ENCODE data around the gene UNC80. TPM values are rescaled to one million over a fixed set of nuclear protein-coding genes. Genes with fewer than 3 reads are reported as not detected.

The UNC80 gene
- total RNA-seq, 1 experiment from 2014 or later = 0.03 TPM

DNA sequence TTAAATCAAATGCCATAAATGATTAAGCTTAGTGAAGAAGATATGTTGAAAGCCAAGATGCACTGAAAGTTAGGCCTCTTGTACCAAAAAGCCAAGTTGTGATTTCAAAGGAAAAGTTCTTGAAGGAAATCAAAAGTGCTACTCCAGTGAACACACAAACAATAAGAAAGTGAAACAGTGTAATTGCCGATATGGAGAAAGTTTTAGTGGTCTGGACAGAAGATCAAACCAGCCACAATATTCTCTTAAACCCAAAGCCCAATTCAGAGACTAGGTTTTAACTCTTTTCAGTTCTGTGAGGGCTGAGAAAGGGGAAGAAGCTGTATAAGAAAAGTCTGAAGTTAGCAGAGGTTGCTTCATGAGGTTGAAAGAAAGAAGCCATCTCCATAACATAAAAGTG lies 129.0 kb downstream of the UNC80 start:
- in situ Hi-C loops (cut with HindIII; ENCODE audit: low pct_unique_long_range_greater_than_20kb, low sequenced_read_pairs) = no loop called here

DNA sequence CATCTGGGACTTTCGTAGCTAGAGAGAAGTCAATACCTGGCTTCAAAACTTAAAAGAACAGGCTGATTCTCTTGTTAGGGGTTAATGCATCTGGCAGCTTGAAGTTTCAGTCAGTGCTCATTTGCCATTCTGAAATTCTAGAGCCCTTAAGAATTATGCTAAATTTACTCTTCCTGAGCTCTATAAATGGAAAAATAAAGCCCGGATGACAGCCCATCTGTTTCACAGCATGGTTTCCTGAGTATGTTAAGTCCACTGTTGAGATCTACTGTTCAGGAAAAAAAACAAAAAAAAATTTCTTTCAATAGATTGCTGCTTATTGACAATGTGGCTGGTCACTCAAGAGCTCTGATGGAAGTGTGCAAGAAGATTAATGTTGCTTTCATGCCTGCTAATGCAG lies 129.5 kb downstream of the UNC80 start:
- in situ Hi-C loops (cut with HindIII; ENCODE audit: low pct_unique_long_range_greater_than_20kb, low sequenced_read_pairs) = no loop called here

More for the DNA sequence above, 129.0 kb downstream of the UNC80 start:
- no peak for DNase-seq (ENCODE audit: low read depth)

DNA sequence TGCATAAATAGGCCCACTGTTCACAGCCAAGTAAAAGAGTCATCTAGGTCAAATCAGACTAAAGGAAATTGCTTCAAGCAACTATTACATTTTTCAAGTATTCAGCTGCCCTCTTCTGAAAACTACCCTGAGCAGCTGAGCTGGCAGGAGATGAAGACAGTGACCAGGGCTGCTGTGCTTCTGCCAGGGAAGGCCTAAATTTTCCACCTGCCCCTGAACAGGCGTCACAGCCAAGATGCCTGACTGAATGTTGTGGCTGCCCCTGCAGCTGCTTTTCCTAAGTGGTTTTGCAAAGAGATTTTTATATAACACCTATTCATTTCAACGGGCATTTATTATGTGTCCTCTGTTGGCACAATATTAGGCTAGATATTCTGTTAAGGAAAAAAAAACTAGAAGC lies 134.1 kb downstream of the UNC80 start:
- no peak for DNase-seq (ENCODE audit: low read depth)
- in situ Hi-C loops (cut with HindIII; ENCODE audit: low pct_unique_long_range_greater_than_20kb, low sequenced_read_pairs) = no loop called here

More for the DNA sequence above, 129.5 kb downstream of the UNC80 start:
- DNase-seq (ENCODE audit: low read depth) = no peak

DNA sequence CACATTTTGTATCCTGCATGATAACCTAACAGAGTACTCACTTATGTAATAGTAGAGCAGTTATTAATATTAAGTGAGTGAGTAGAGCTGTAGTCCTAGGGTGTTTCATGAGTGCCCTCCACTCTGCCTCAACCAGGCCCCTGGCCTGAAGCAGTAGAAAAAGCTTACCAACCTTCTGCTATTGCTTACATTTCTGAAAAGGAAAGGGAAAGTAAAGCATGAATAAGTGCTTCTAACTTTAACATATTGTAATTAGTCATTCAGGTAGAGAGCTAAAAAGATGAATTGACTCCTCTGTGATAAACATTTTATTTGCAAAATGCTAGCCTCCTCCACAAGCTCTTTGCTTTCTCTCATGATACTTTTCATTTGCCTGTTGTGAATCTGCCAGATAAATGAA lies 136.1 kb downstream of the UNC80 start:
- no peak for DNase-seq (ENCODE audit: low read depth)
- in situ Hi-C loops (cut with HindIII; ENCODE audit: low pct_unique_long_range_greater_than_20kb, low sequenced_read_pairs) = no loop called here

DNA sequence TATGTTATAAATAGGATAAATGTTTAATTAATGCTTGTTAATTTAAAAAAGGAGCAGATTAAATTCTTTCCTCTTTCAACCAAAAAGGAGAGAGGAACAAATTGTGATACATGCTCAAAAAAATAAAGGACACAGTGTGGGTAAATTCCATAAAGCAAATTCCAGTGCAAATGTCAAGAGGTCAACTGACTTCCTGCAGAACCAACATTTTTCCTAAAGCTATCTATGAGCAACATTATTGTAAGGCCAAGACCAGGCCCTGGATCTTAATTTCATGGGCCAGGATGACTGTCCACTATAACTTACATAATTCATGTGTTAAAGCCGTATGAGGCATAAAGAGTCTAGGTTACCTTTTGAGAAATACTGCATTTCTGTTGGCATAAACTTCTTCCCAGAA lies 136.9 kb downstream of the UNC80 start:
- no peak for DNase-seq (ENCODE audit: low read depth)
- in situ Hi-C loops (cut with HindIII; ENCODE audit: low pct_unique_long_range_greater_than_20kb, low sequenced_read_pairs) = no loop called here

DNA sequence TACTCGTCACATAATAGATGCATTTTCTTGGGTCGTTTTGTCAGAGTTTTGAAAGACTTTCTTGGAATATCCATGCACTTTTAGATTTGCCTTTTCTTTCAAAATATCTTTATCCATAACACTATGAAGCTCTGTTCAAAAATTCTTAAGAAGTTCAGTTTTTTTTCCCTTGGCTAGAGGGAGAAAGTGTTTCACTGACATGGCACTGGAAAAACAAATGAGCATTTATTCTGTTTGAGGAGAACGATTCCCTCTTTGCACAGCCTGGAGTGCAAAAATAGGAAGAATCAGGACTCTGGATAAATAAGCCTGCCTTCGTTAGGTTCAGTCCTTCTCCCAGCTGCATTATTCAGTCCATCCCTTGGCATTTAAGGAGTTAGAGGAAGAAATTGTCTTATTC lies 139.9 kb downstream of the UNC80 start:
- no peak for DNase-seq (ENCODE audit: low read depth)
- in situ Hi-C loops (cut with HindIII; ENCODE audit: low pct_unique_long_range_greater_than_20kb, low sequenced_read_pairs) = no loop called here

DNA sequence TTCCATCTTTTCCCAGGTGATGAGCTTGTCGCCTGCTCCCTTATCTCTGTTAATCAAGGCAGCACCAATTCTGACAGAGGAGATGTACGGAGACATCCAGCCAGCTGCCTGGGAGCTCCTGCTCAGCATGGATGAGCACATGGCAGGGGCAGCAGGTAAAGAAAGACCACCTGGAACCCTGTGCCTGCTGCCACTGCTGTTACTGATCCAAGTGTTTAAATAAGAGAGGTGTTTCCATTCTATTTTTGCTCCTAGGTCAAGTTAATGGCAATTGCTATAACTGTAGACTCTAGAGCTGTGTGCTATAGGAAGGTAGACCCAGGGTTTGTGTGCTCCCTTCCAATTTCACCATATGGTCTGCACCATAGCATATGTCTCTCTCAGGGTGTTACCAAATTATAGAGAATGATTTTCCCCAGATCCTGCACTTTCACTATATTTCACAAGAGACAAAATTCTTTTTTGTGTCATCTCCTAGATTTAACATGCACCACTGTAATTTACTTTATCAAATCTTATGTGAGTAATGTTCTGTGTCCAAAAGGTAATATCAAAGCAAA lies 142.2 kb downstream of the UNC80 start:
- in situ Hi-C loops (cut with HindIII; ENCODE audit: low pct_unique_long_range_greater_than_20kb, low sequenced_read_pairs) = no loop called here
- no peak for DNase-seq (ENCODE audit: low read depth)

DNA sequence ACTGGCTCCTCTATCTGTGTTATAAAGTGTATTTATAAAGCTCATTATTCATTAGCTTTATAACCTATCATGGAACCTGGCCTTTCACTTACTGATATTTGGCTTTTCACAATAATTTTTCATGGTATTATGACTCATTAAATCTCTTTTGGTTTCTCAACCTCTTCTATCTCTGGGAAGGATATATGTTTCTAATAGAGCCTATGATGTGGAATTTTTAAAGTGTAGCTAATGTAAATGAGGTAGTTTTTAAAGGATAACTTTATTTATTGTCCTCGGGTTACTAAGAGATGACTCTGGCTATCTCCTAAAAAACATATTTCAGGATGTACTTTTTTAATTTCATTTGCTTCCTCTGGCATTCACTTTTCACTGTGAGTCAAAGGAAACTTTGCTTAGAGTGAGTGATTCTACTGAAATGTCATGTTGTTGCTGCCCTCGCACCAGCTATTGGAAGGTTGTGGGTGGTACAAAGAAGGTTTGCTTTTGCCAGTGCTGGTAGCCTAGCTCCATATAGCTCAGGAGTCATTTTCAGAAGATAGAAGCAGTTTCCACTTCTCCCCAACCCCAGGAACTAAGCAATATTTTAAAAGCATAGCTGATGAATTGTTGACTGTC lies 145.6 kb downstream of the UNC80 start:
- in situ Hi-C loops (cut with HindIII; ENCODE audit: low pct_unique_long_range_greater_than_20kb, low sequenced_read_pairs) = no loop called here
- DNase-seq (ENCODE audit: low read depth) = no peak

DNA sequence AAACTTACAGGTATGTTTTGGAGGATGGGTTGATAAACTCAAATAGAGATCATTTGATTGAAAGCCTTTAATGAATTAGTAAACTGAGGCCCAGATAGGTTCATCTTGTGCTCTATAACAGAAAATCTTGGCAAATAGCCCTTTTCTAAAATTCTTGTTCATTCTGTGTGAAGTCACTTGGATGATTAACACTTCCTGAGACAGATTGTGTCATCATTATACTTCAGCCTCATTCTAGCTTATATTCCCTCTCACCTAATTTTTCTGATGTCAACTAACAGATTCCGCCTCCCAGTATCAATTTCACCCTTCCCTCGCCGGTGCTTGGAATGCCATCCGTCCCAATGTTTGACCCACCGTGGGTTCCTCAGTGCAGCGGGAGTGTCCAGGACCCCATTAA lies 146.6 kb downstream of the UNC80 start:
- in situ Hi-C loops (cut with HindIII; ENCODE audit: low pct_unique_long_range_greater_than_20kb, low sequenced_read_pairs) = no loop called here
- no peak for DNase-seq (ENCODE audit: low read depth)

DNA sequence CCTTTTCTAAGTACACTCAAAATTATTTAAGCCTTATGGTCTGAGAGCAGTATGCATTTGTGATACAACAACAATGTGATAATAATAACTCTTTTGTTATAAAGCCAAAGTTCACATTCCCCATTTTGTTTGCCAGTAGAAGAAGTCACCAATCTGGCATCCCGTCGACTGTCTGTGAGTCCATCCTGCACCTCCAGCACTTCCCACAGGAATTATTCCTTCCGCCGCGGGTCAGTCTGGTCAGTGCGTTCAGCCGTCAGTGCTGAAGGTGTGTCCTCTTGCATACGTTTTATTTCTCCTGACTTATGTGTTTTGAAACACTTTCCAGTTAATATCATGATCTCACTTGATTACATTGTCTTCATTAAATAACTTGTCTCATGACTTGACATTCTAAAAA lies 150.5 kb downstream of the UNC80 start:
- in situ Hi-C loops (cut with HindIII; ENCODE audit: low pct_unique_long_range_greater_than_20kb, low sequenced_read_pairs) = no loop called here
- no peak for DNase-seq (ENCODE audit: low read depth)

DNA sequence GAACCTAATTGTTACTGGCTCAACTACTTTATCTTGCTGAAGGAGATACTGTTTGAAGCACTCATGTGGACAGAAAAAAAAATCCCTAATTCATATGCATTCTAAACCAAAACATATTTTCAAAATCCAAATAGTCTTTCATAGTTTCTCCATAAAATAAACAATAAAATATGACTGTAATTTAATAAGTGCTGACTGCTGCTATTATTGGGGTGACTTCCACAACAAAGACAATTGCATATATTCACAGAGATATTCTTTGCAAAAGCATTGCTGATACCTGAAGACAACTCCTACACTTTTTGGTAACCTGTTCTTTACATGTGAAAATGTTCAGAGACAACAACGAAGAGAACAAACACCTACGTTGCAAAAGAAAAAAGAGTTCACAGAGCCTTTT lies 157.7 kb downstream of the UNC80 start:
- DNase-seq (ENCODE audit: low read depth) = no peak
- in situ Hi-C loops (cut with HindIII; ENCODE audit: low pct_unique_long_range_greater_than_20kb, low sequenced_read_pairs) = no loop called here

DNA sequence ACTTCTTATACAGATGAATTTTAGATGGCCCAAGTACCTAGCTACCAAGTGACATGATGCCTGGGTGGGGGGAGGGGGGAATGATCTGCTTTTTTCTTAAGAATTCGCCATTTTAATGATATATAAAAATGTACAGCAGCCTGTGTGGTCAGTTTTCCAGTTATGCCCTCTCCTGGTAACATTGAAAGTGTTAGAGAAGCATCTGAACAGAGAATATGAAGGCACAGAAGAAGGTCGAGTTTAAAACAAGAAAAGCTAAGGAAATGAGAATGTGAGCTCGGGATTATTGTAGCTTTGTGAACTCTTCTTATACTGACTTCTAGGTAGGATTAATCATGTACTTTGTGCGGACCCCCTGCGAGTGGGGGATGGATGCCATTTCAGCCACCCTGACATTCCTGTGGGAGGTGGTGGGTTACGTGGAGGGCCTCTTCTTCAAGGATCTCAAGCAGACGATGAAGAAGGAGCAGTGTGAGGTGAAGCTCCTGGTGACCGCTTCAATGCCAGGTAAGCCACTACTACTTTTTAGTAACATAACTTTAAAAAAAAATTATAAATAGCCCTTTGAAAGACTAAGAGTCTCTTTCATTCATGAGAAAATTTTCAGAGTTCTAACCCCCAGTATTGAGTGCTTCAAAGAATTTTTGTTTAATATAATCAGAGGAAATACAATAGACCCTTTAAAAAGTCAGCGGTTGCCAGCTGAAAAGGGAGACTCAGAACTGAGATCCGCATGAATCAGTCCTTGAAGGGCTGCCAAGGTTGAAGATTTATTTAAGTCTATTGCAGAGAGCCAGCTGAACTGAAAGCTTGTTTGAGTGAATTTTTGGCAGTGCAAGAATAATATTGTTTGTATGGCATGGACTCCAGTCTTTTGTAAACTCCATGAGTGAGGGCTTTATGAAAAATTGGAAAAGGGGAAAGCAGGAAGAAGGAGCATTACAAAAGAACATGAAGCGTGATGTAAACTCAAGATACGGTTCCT lies 162.2 kb downstream of the UNC80 start:
- no peak for DNase-seq (ENCODE audit: low read depth)

DNA sequence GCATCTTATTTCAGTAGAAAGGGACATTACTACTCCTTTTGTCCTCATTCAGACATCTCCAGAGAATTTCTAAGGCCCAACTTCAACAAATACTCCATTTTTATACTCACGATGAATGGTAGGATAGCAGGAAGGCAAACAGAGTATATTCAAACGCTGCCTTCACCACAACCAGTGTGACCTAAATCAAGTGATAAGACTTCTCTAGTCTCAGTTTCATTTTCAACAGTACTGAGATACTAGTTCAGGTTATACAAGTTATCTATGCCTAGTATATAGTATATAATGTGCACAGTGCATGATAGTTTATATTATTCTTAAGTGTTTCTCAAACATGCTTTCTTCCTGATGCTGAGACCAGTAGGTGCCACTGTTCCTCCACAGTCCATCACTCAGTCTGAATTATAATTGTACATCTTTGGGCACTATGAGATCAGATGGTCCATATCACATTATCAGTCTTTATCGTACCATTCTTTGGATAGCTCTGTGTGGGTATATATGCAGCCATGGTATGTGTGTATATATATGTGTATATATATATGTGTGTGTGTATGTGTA lies 164.6 kb downstream of the UNC80 start:
- in situ Hi-C loops (cut with HindIII; ENCODE audit: low pct_unique_long_range_greater_than_20kb, low sequenced_read_pairs) = no loop called here
- DNase-seq (ENCODE audit: low read depth) = no peak

More for the DNA sequence above, 162.2 kb downstream of the UNC80 start:
- in situ Hi-C loops (cut with HindIII; ENCODE audit: low pct_unique_long_range_greater_than_20kb, low sequenced_read_pairs) = no loop called here

DNA sequence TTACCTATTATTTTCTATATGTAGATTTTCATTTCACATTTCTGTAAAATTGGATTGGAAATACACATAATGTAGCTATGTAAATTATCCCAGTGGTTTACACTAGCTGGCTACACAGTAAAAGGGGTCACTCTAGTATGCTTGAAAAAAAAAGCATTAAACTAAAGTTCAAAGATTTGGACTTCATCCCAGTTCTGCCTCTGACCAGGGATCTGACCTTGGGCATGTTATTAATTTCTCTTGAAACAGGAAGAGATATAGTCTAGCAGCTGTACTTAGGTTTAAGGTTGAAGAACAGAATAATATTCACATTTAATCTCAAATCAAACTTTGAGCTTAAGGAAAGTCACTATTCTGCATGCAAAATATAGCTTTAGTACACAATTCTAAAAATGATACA lies 166.3 kb downstream of the UNC80 start:
- in situ Hi-C loops (cut with HindIII; ENCODE audit: low pct_unique_long_range_greater_than_20kb, low sequenced_read_pairs) = no loop called here
- no peak for DNase-seq (ENCODE audit: low read depth)

DNA sequence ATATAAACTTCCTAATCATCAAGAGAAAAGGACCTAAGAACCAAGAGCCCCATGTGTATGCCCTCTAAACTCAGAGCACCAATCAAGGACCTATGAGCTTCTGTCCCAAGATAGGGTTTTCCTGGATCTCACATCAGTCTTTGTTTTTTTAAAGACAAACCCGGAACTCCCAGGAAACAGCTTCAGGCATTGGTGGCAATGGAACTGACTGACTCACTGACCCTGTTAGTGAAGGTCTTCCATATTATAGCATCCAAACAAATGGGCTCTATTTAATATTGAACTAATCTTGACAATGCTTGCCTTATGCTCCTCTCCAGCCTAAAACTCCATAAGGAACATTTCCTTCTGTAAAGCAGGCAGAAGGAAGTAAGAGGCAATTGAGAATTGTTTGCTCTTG lies 167.3 kb downstream of the UNC80 start:
- no peak for DNase-seq (ENCODE audit: low read depth)
- in situ Hi-C loops (cut with HindIII; ENCODE audit: low pct_unique_long_range_greater_than_20kb, low sequenced_read_pairs) = no loop called here

DNA sequence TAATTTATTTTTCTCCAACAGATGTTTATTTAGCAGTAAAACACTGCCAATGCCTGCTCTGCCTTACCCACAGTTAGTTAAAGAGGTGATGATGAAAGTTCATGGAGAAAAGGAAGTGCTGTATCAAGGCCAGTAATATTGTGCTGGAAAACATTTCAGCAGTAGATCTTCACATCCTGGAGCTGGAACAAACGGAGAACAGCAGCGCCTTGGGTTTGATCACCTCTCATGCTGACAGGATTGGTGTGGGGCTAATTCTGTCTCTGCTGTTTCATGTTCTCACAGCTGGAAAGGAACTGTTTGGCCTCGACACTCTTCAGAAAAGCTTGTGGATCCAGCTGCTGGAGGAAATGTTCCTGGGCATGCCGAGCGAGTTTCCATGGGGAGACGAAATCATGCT lies 169.3 kb downstream of the UNC80 start:
- DNase-seq (ENCODE audit: low read depth) = no peak

DNA sequence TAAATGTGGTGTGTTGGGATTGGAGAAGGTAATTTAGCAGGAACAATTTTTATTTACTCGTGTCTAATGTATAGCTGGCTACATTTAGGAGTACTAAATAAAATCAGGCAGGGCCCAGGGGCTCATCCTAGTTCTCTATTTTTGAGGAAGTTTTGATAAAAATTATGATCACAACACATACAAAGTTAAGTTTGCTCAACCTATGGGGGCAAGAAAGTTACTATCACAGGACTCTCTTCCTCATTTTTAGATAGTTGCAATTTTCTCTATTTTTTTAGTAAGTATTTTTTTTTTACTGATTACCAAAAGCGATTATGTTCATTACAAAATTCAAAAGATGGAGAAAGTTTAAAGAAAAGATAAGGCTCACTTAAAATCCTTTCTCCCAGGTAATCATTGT lies 170.8 kb downstream of the UNC80 start:
- DNase-seq (ENCODE audit: low read depth) = no peak
- in situ Hi-C loops (cut with HindIII; ENCODE audit: low pct_unique_long_range_greater_than_20kb, low sequenced_read_pairs) = no loop called here

More for the DNA sequence above, 169.3 kb downstream of the UNC80 start:
- in situ Hi-C loops (cut with HindIII; ENCODE audit: low pct_unique_long_range_greater_than_20kb, low sequenced_read_pairs) = no loop called here

DNA sequence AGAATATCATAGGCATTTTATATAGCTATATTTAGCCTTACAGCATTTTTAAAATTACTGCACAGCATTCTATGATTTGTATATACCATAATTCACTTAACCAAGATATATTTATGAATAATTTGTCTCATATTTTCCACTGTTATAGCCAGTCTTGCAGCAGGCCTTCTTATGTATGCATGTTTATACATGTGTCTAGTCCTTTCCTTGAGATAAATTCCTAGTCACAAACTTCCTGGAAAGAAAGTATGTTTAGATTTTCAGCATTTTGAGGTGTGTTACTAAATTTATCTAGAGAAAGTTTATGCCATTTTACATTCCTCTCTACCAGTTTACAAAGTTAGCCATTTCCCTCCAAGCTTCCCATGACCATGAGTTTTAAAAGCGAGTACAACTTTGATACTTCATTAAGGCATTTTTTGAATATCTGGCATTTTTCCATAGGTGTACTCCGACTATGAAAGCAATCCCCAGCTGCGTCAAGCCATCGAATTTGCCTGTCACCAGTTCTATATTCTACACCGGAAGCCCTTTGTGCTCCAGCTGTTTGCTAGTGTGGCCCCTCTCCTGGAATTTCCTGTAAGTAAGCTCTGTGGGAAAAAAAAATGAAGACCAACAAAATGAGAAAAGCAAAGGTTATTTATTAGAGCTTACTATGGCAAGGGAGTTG lies 171.4 kb downstream of the UNC80 start:
- DNase-seq (ENCODE audit: low read depth) = no peak
- in situ Hi-C loops (cut with HindIII; ENCODE audit: low pct_unique_long_range_greater_than_20kb, low sequenced_read_pairs) = no loop called here

Data from Caki2 (cell line).